CD14-positive monocyte (primary cell): ENCODE measurements around the gene GRB7. TPM values are rescaled to one million over a fixed set of nuclear protein-coding genes. Genes with fewer than 3 reads are reported as not detected.

Experiments used
- DNase-seq, 3 donors: peaks; one replicate each; pipeline ENCODE4 v3.0.0-alpha.2; 2011 to 2022
- H2AFZ ChIP-seq: 2 replicates; pipeline ENCODE4 v1.6.0; 2012; ENCODE audit warnings: mild to moderate bottlenecking, low read depth, low read length, inconsistent platforms; ENCODE audit not compliant: insufficient read depth, poor library complexity, severe bottlenecking
- H3K27ac ChIP-seq, 2 donors: 1 replicate in 1 of 2; 2 replicates in 1 of 2; pipeline ENCODE4 v1.5.1; 2012 to 2013; ENCODE audit warnings: low read length in 2 of 2, control low read depth in 1 of 2, inconsistent platforms in 1 of 2, low read depth in 1 of 2, mild to moderate bottlenecking in 1 of 2
- H3K27me3 ChIP-seq, 2 donors: one replicate each; pipeline versions ENCODE4 v1.6.0 to v1.6.1; 2011 to 2013; ENCODE audit warnings: low read length in 2 of 2; ENCODE audit not compliant: control insufficient read depth in 2 of 2, insufficient read depth in 2 of 2
- H3K36me3 ChIP-seq, 2 donors: replicated peaks in 1 of 2; 1 replicate in 1 of 2; 2 replicates in 1 of 2; pipeline versions ENCODE4 v1.5.1 to v1.6.1; 2012 to 2013; ENCODE audit warnings: low read length in 2 of 2, control low read depth in 1 of 2, inconsistent platforms in 1 of 2, mild to moderate bottlenecking in 1 of 2; ENCODE audit not compliant: insufficient read depth in 2 of 2, control insufficient read depth in 1 of 2
- H3K4me1 ChIP-seq, 2 donors: 1 replicate in 1 of 2; 2 replicates in 1 of 2; pipeline versions ENCODE4 v1.5.1 to v1.6.1; 2012 to 2013; ENCODE audit warnings: low read length in 2 of 2, control low read depth in 1 of 2, inconsistent platforms in 1 of 2, mild to moderate bottlenecking in 1 of 2, moderate library complexity in 1 of 2; ENCODE audit not compliant: insufficient read depth in 2 of 2, control insufficient read depth in 1 of 2
- H3K4me2 ChIP-seq: replicated peaks from 2 replicates; pipeline ENCODE3; 2012; ENCODE audit warnings: low read length, moderate library complexity, mild to moderate bottlenecking; ENCODE audit not compliant: poor library complexity, severe bottlenecking; ENCODE audit errors: extremely low read depth
- H3K4me3 ChIP-seq, 3 experiments: fragments of 200-600 bp in 1 of 3; sonication (generic) in 1 of 3; replicated peaks in 1 of 3; 1 replicate in 2 of 3; 2 replicates in 1 of 3; pipeline ENCODE4 v1.5.1; 2011 to 2013; ENCODE audit warnings: low read length in 3 of 3, mild to moderate bottlenecking in 3 of 3, control low read depth in 2 of 3, low read depth in 2 of 3, inconsistent platforms in 1 of 3, moderate library complexity in 1 of 3
- H3K79me2 ChIP-seq: 2 replicates; pipeline ENCODE4 v1.6.0; 2012; ENCODE audit warnings: mild to moderate bottlenecking, control low read depth, inconsistent platforms, low read length, moderate library complexity; ENCODE audit not compliant: insufficient read depth
- H3K9ac ChIP-seq: 2 replicates; pipeline ENCODE4 v1.6.0; 2017; ENCODE audit warnings: low read length, mild to moderate bottlenecking; ENCODE audit not compliant: insufficient read depth, poor library complexity, severe bottlenecking
- H3K9me3 ChIP-seq, 2 donors: replicated peaks in 1 of 2; 1 replicate in 1 of 2; 2 replicates in 1 of 2; pipeline versions ENCODE4 v1.5.1 to v1.6.1; 2012 to 2013; ENCODE audit warnings: low read length in 2 of 2, control low read depth in 1 of 2; ENCODE audit not compliant: control insufficient read depth in 1 of 2, insufficient read depth in 1 of 2
- H4K20me1 ChIP-seq: 2 replicates; pipeline ENCODE4 v1.6.0; 2012; ENCODE audit warnings: mild to moderate bottlenecking, low read length, control low read depth, moderate library complexity; ENCODE audit not compliant: insufficient read depth
- H3K27ac Mint-ChIP-seq, 7 donors: one replicate each; pipeline ENCODE4 v1.8.0; 2020; ENCODE audit warnings: mild to moderate bottlenecking in 7 of 7, mixed read lengths in 7 of 7, moderate library complexity in 6 of 7, inconsistent platforms in 2 of 7
- H3K27me3 Mint-ChIP-seq, 3 donors: one replicate each; pipeline ENCODE4 v1.8.0; 2021 to 2022; ENCODE audit warnings: low read depth in 3 of 3, mild to moderate bottlenecking in 3 of 3, mixed read lengths in 3 of 3, moderate library complexity in 3 of 3, inconsistent platforms in 1 of 3
- H3K36me3 Mint-ChIP-seq, 2 donors: one replicate each; pipeline ENCODE4 v1.8.0; 2020; ENCODE audit warnings: mixed read lengths in 2 of 2, inconsistent platforms in 1 of 2, mild to moderate bottlenecking in 1 of 2
- H3K4me1 Mint-ChIP-seq: one replicate; pipeline ENCODE4 v1.8.0; 2020; ENCODE audit warnings: mild to moderate bottlenecking, mixed read lengths
- H3K4me3 Mint-ChIP-seq, 2 donors: one replicate each; pipeline ENCODE4 v1.8.0; 2020; ENCODE audit warnings: mild to moderate bottlenecking in 2 of 2, mixed read lengths in 2 of 2, moderate library complexity in 1 of 2
- H3K9me3 Mint-ChIP-seq, 7 donors: one replicate each; pipeline ENCODE4 v1.8.0; 2020 to 2022; ENCODE audit warnings: mixed read lengths in 7 of 7, mild to moderate bottlenecking in 6 of 7, moderate library complexity in 6 of 7, inconsistent platforms in 2 of 7
- CTCF ChIP-seq: fragments of 200-600 bp; IDR thresholded peaks from one replicate; pipeline ENCODE4 v1.8.0; 2022; ENCODE audit warnings: antibody characterized with exemption, mild to moderate bottlenecking
- WGBS: methylation state at CpG from one replicate; pipeline ENCODE4 v1.1.5; 2013; ENCODE audit warnings: missing lambda C conversion rate; ENCODE audit not compliant: insufficient coverage; 5-methylcytosine and 5-hydroxymethylcytosine counted together
- intact Hi-C, 2 donors: fragments of 100-400 bp; cut with micrococcal nuclease; formaldehyde crosslinking; loops; one replicate each; pipeline versions ENCODE4 v1.15.0 to v1.15.1; 2023
- polyA plus RNA-seq, 3 donors: library from polyadenylated mRNA; depleted of rRNA in 1 of 3; unstranded in 2 of 3; stranded (reverse) in 1 of 3; fragments of 300-500 nt in 2 of 3; fragments of >200 nt in 1 of 3; fragmentation: Illumina TruSeq in 2 of 3; gene quantifications; 1 replicate in 2 of 3; 2 replicates in 1 of 3; pipeline ENCODE4 v1.2.3, GENCODE V29; 2012 to 2021

GRB7 gene
- polyA plus RNA-seq, 3 donors = not detected

- no peaks in the 10 kb centered on the region for H3K36me3 Mint-ChIP-seq
- H3K27ac ChIP-seq = no peak overlapping the region
- H3K4me1 Mint-ChIP-seq = peaks cover 2% of the 10 kb centered on the region
- peaks cover 0 to 4% of the 10 kb centered on the region in 2 donors for H3K4me1 ChIP-seq
- 97% methylated on average over 7 of the region's 11 CpGs for WGBS
- H3K79me2 ChIP-seq = no peaks in the 10 kb centered on the region
- peaks cover 0 to 5% (median 4%) of the 10 kb centered on the region in 3 donors for H3K27me3 Mint-ChIP-seq
- H2AFZ ChIP-seq = no peak overlapping the region
- no peak overlapping the region for H3K4me3 Mint-ChIP-seq
- H3K9me3 Mint-ChIP-seq = no peaks in the 10 kb centered on the region
- no peaks in the 10 kb centered on the region for H3K36me3 ChIP-seq
- H3K4me3 ChIP-seq = no peak overlapping the region
- H4K20me1 ChIP-seq = no peaks in the 10 kb centered on the region
- H3K9ac ChIP-seq = no peak overlapping the region
- intact Hi-C loops = no loop called here
- H3K9me3 ChIP-seq = no peaks in the 10 kb centered on the region
- peak overlapping the region in 1 of 7 donors; percentile 45 for H3K27ac Mint-ChIP-seq
- no peak overlapping the region for H3K4me2 ChIP-seq
- no peaks in the 10 kb centered on the region for H3K27me3 ChIP-seq
- no peak for TF ChIP-seq CTCF
- no peak for DNase-seq
Measured at GRCh38 chr17:39716879-39717536, 20.7 kb upstream of the GRB7 start.

- H3K27ac Mint-ChIP-seq = no peak overlapping the region
- H3K4me3 Mint-ChIP-seq = no peak overlapping the region
- no peaks in the 10 kb centered on the region for H3K79me2 ChIP-seq
Measured at GRCh38 chr17:39717660-39718059, 20.1 kb upstream of the GRB7 start.

More at GRCh38 chr17:39717660-39718059, 20.1 kb upstream of the GRB7 start:
- Histone ChIP-seq H3K4me3 (no peak overlapping the region), H2AFZ (no peak overlapping the region), H3K4me2 (no peak overlapping the region), H3K27ac (no peak overlapping the region), H3K4me1 (peaks cover 0 to 4% of the 10 kb centered on the region in 2 donors), H3K9ac (no peak overlapping the region), H3K36me3 (no peaks in the 10 kb centered on the region), H3K9me3 (no peaks in the 10 kb centered on the region), H4K20me1 (no peaks in the 10 kb centered on the region), H3K27me3 (no peaks in the 10 kb centered on the region)
- no peaks in the 10 kb centered on the region for H3K9me3 Mint-ChIP-seq
- H3K4me1 Mint-ChIP-seq = peaks cover 2% of the 10 kb centered on the region
- H3K36me3 Mint-ChIP-seq = no peaks in the 10 kb centered on the region
- intact Hi-C loops = no loop called here
- TF ChIP-seq CTCF = no peak
- no peak for DNase-seq
- 90% methylated on average over 3 of the region's 6 CpGs for WGBS
- H3K27me3 Mint-ChIP-seq = peaks cover 0 to 4% (median 3%) of the 10 kb centered on the region in 3 donors
